DMS 273 (cell line): Measurements from ENCODE around the gene DDX59.
A peak's percentile ranks its signal among the peaks of the same experiment; 100 is the strongest.
"Not testable (repeated sequence)": the region's sequence is repeated elsewhere in the genome, so short reads cannot be mapped to it uniquely, and the experiment has no call there.

Source experiments
- DNase-seq: peaks from one replicate; lab custom pipeline; 2025; ENCODE audit not compliant: unreplicated experiment; lab: John Stamatoyannopoulos, UW

DDX59 gene

GRCh38 chr1:200630515-200630899 is 39.2 kb downstream of the DDX59 start:
- not testable (repeated sequence) for DNase-seq

GRCh38 chr1:200629876-200630514 is 39.7 kb downstream of the DDX59 start:
- no peak for DNase-seq

GRCh38 chr1:200628223-200628881 is 41.4 kb downstream of the DDX59 start:
- no peak for DNase-seq

GRCh38 chr1:200627575-200628222 is 42.0 kb downstream of the DDX59 start:
- no peak for DNase-seq

- no peak for DNase-seq
These were observed 42.7 kb downstream of the DDX59 start for GRCh38 chr1:200626853-200627534.

- DNase-seq = peak; percentile 37
These were observed 44.3 kb downstream of the DDX59 start for GRCh38 chr1:200625381-200625824.

- DNase-seq = no peak
These were observed 44.9 kb downstream of the DDX59 start for GRCh38 chr1:200624679-200625335.

- DNase-seq = peak; percentile 98
These were observed 49.2 kb downstream of the DDX59 start, which contains the start of gene KIF14 for GRCh38 chr1:200620273-200621131. TSS of gene KIF14 (minus strand) at chr1:200620751. CDS start at chr1:200618723, 2,028 bp downstream.

- DNase-seq = no peak
These were observed 49.8 kb downstream of the DDX59 start for GRCh38 chr1:200619894-200620272.

- DNase-seq = peak; percentile 67
These were observed 58.9 kb downstream of the DDX59 start for GRCh38 chr1:200610846-200611245.

GRCh38 chr1:200602632-200603031 is 67.1 kb downstream of the DDX59 start:
- no peak for DNase-seq
